CD1c-positive myeloid dendritic cell (primary cell): ENCODE results near the gene ARL13B.
"Not testable (repeated sequence)": the region's sequence is repeated elsewhere in the genome, so short reads cannot be mapped to it uniquely, and the experiment has no call there.

ENCODE experiments used
- DNase-seq: peaks from one replicate; pipeline ENCODE4 v3.0.0-alpha.2; 2016; ENCODE audit errors: extremely low spot score

Gene ARL13B

GRCh38 chr3:94062513-94063404 lies 82.8 kb downstream of the ARL13B start, which contains the start of the genes DHFR2 and NSUN3:
TSS of gene DHFR2 (minus strand) at chr3:94062916. CDS start at chr3:94061511, 1,405 bp downstream.
TSS of gene NSUN3 (plus strand) at chr3:94063061. CDS start at chr3:94063127, 66 bp downstream.
- DNase-seq = peak; percentile 98

- no peak for DNase-seq
Measured at GRCh38 chr3:94063496-94064119, 83.7 kb downstream of the ARL13B start.

- DNase-seq = peak; percentile 48
Measured at GRCh38 chr3:94064243-94064860, 84.4 kb downstream of the ARL13B start.

GRCh38 chr3:94065122-94065521 lies 85.2 kb downstream of the ARL13B start:
- DNase-seq = no peak

GRCh38 chr3:94065819-94066480 lies 86.0 kb downstream of the ARL13B start:
- DNase-seq = no peak

GRCh38 chr3:94066506-94067500 lies 86.8 kb downstream of the ARL13B start:
- DNase-seq = no peak

GRCh38 chr3:94069194-94069813 lies 89.3 kb downstream of the ARL13B start:
- DNase-seq = peak; percentile 61

GRCh38 chr3:94070341-94070911 lies 90.5 kb downstream of the ARL13B start:
- DNase-seq = no peak

GRCh38 chr3:94071713-94072284 lies 91.8 kb downstream of the ARL13B start:
- DNase-seq = no peak

GRCh38 chr3:94076055-94076454 lies 96.1 kb downstream of the ARL13B start:
- DNase-seq = no peak

GRCh38 chr3:94080552-94080951 lies 100.6 kb downstream of the ARL13B start:
- not testable (repeated sequence) for DNase-seq

- no peak for DNase-seq
Measured at GRCh38 chr3:94081884-94082283, 101.9 kb downstream of the ARL13B start.

- no peak for DNase-seq
Measured at GRCh38 chr3:94082391-94082937, 102.5 kb downstream of the ARL13B start.

GRCh38 chr3:94083261-94083660 lies 103.3 kb downstream of the ARL13B start:
- no peak for DNase-seq

- no peak for DNase-seq
Measured at GRCh38 chr3:94089126-94089525, 109.2 kb downstream of the ARL13B start.

- peak; percentile 77 for DNase-seq
Measured at GRCh38 chr3:94092086-94092485, 112.1 kb downstream of the ARL13B start.

- no peak for DNase-seq
Measured at GRCh38 chr3:94093151-94093550, 113.2 kb downstream of the ARL13B start.

GRCh38 chr3:94095111-94095510 lies 115.2 kb downstream of the ARL13B start:
- DNase-seq = no peak

GRCh38 chr3:94098452-94098851 lies 118.5 kb downstream of the ARL13B start:
- peak; percentile 90 for DNase-seq
